Breast epithelium (tissue), 3 donors: ENCODE data around the gene USP10.

ENCODE experiments used
- POLR2A ChIP-seq: fragments of 450-650 bp; IDR thresholded peaks from one replicate; pipeline ENCODE4 v1.6.1; 2016; ENCODE audit warnings: antibody characterized with exemption, mild to moderate bottlenecking, moderate library complexity
- POLR2AphosphoS5 ChIP-seq, 3 donors: sonication (generic); formaldehyde crosslinking; IDR thresholded peaks; one replicate each; pipeline ENCODE4 v1.6.1; 2017; ENCODE audit warnings: antibody characterized with exemption in 3 of 3
- TF ChIP-seq, protein P1 (sequence below), 3 donors: fragments of 450-650 bp; IDR thresholded peaks; one replicate each; pipeline ENCODE4 v1.5.1; 2016 to 2017; ENCODE audit warnings: antibody characterized with exemption in 3 of 3, mild to moderate bottlenecking in 3 of 3, moderate library complexity in 3 of 3

DNA sequence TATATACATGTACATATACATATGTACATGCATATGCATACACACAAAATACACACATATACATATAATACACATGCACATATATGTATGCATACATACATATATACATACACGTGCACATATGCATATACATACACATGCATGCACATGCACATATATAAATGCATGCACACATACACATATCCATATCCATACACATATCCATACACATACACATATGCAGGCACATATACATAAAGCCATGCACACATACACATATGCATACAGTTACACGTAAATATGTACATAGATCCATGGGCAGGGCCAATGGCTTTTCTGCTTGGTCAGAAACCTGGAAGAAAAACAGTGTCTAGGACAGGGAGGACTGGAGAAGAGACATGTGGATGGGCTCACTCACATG is 23.9 kb upstream of the USP10 start:
- TF ChIP-seq, protein P1, sequence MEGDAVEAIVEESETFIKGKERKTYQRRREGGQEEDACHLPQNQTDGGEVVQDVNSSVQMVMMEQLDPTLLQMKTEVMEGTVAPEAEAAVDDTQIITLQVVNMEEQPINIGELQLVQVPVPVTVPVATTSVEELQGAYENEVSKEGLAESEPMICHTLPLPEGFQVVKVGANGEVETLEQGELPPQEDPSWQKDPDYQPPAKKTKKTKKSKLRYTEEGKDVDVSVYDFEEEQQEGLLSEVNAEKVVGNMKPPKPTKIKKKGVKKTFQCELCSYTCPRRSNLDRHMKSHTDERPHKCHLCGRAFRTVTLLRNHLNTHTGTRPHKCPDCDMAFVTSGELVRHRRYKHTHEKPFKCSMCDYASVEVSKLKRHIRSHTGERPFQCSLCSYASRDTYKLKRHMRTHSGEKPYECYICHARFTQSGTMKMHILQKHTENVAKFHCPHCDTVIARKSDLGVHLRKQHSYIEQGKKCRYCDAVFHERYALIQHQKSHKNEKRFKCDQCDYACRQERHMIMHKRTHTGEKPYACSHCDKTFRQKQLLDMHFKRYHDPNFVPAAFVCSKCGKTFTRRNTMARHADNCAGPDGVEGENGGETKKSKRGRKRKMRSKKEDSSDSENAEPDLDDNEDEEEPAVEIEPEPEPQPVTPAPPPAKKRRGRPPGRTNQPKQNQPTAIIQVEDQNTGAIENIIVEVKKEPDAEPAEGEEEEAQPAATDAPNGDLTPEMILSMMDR (IDR thresholded peaks at IDR 0.05), result no peak
- TF ChIP-seq POLR2A (no peak), POLR2AphosphoS5 (IDR thresholded peaks at IDR 0.05) (no peak)
